Activated naive CD8-positive, alpha-beta T cell treated with anti-CD3 and anti-CD28 coated beads for 36 hours (primary cell): ENCODE measurements around the gene SLFNL1. TPM values are rescaled to one million over a fixed set of nuclear protein-coding genes. Genes with fewer than 3 reads are reported as not detected.

ENCODE experiments used
- DNase-seq: peaks from one replicate; pipeline ENCODE4 v3.0.0; 2021
- H3K27ac Mint-ChIP-seq: one replicate; pipeline ENCODE4 v1.8.0; 2022; ENCODE audit warnings: mild to moderate bottlenecking, moderate library complexity, mixed read lengths
- H3K27me3 Mint-ChIP-seq: one replicate; pipeline ENCODE4 v1.8.0; 2022; ENCODE audit warnings: mild to moderate bottlenecking, mixed read lengths
- H3K36me3 Mint-ChIP-seq: one replicate; pipeline ENCODE4 v1.8.0; 2021; ENCODE audit warnings: mild to moderate bottlenecking, mixed read lengths
- H3K4me1 Mint-ChIP-seq: one replicate; pipeline ENCODE4 v1.8.0; 2021; ENCODE audit warnings: mixed read lengths
- H3K4me3 Mint-ChIP-seq: one replicate; pipeline ENCODE4 v1.8.0; 2022; ENCODE audit warnings: mild to moderate bottlenecking, moderate library complexity, mixed read lengths
- H3K9me3 Mint-ChIP-seq: one replicate; pipeline ENCODE4 v1.8.0; 2022; ENCODE audit warnings: mixed read lengths
- total RNA-seq, 2 experiments: library from RNA; stranded (reverse); gene quantifications; one replicate each; pipeline ENCODE4 v1.2.3, GENCODE V29; 2021

The SLFNL1 gene
- total RNA-seq, 2 experiments from 2014 or later: 0.08 TPM

GRCh38 chr1:40985161-40985560, 36.4 kb downstream of the SLFNL1 start:
- Mint-ChIP-seq H3K4me1 (peaks cover 59% of the 10 kb centered on the region), H3K9me3 (no peaks in the 10 kb centered on the region), H3K27me3 (no peaks in the 10 kb centered on the region), H3K27ac (peak overlapping the region; percentile 10), H3K36me3 (peaks cover 76% of the 10 kb centered on the region), H3K4me3 (no peak overlapping the region)
- DNase-seq: no peak

DNA sequence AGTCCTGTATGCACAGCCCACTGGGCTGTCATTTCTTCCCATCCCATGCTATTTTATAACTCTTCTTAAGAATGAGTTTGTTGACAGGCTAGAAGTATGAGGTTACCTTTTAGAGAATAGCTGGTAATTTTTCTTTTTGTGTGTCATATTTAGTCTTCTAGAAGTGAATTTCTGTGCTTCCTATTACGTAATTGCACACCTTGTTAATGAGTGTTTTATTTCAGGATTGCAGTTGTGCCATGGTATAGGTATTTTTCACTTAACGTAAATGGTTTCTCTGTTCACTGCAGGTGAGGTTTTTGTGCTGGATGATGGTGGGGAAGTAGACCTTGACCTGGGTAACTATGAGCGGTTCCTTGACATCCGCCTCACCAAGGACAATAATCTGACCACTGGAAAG, 37.0 kb downstream of the SLFNL1 start:
- peak overlapping the region; percentile 57 for H3K4me3 Mint-ChIP-seq
- H3K4me1 Mint-ChIP-seq: peaks cover 59% of the 10 kb centered on the region
- H3K27ac Mint-ChIP-seq: peak overlapping the region; percentile 88
- H3K9me3 Mint-ChIP-seq: no peaks in the 10 kb centered on the region
- no peaks in the 10 kb centered on the region for H3K27me3 Mint-ChIP-seq
- H3K36me3 Mint-ChIP-seq: peaks cover 71% of the 10 kb centered on the region
- no peak for DNase-seq

GRCh38 chr1:40984066-40984465, 37.5 kb downstream of the SLFNL1 start:
- no peak for DNase-seq
- Mint-ChIP-seq H3K4me1 (peaks cover 59% of the 10 kb centered on the region), H3K36me3 (peaks cover 70% of the 10 kb centered on the region), H3K4me3 (peak overlapping the region; percentile 57), H3K9me3 (no peaks in the 10 kb centered on the region), H3K27me3 (no peaks in the 10 kb centered on the region), H3K27ac (peak overlapping the region; percentile 88)

DNA sequence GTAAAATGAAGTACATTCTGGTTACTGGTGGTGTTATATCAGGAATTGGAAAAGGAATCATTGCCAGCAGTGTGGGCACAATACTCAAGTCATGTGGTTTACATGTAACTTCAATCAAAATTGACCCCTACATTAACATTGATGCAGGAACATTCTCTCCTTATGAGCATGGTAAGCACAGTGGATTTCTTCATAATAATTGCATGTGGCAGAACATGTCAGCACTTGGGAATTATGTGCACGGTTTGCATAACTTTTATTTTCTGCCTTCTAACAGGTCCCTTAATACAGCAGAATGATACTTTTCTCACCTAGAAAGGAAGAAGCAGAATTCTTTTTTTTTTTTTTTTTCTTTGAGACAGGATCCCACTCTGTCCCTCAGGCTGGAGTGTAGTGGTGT, 38.2 kb downstream of the SLFNL1 start:
- no peaks in the 10 kb centered on the region for H3K27me3 Mint-ChIP-seq
- peak overlapping the region; percentile 50 for H3K4me3 Mint-ChIP-seq
- DNase-seq: no peak
- H3K4me1 Mint-ChIP-seq: peaks cover 62% of the 10 kb centered on the region
- peaks cover 66% of the 10 kb centered on the region for H3K36me3 Mint-ChIP-seq
- no peaks in the 10 kb centered on the region for H3K9me3 Mint-ChIP-seq
- peak overlapping the region; percentile 78 for H3K27ac Mint-ChIP-seq

GRCh38 chr1:40982721-40983120, 38.8 kb downstream of the SLFNL1 start:
- Mint-ChIP-seq H3K36me3 (peaks cover 64% of the 10 kb centered on the region), H3K27ac (peak overlapping the region; percentile 54), H3K27me3 (no peaks in the 10 kb centered on the region), H3K9me3 (no peaks in the 10 kb centered on the region), H3K4me3 (peak overlapping the region; percentile 93), H3K4me1 (peaks cover 62% of the 10 kb centered on the region)
- DNase-seq: no peak

GRCh38 chr1:40981691-40982448, 39.7 kb downstream of the SLFNL1 start:
- peak overlapping the region; percentile 54 for H3K27ac Mint-ChIP-seq
- H3K4me3 Mint-ChIP-seq: peak overlapping the region; percentile 93
- peaks cover 60% of the 10 kb centered on the region for H3K4me1 Mint-ChIP-seq
- no peak for DNase-seq
- peaks cover 61% of the 10 kb centered on the region for H3K36me3 Mint-ChIP-seq
- H3K27me3 Mint-ChIP-seq: no peaks in the 10 kb centered on the region
- no peaks in the 10 kb centered on the region for H3K9me3 Mint-ChIP-seq

DNA sequence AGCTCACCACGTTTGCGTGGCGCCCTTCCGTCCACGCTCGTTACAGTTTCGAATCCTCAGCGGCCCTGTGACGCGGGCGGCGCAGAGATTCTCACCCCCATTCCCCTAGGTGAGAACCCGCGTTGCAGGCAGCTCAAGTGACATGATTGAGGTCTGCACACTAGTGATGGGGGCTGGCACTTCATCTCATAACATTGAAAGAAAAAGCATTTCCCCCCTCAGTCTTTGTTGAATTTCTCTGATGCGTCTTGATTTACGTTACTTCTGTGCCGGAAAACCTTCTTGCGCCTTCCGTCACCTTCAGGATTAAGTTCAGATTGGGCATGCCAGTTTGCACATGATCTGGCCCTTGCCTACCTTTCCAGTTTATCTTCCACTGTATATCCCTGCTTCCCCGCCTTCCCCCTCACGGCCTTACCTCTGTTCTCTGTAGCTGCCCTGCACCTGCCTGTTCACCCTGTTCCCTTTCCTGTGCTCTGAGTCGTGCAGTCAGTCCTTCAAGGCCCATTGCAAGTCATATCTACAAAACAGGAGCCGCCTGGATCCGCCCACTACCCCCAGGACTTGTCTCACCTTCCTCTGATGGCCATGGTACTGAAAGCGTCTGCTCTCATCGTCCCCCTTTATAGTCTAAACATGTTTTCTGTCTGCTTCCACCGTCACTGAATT, 40.9 kb downstream of the SLFNL1 start:
- Mint-ChIP-seq H3K36me3 (peaks cover 54% of the 10 kb centered on the region), H3K9me3 (no peaks in the 10 kb centered on the region), H3K27ac (peak overlapping the region; percentile 92), H3K4me3 (peak overlapping the region; percentile 93), H3K4me1 (peaks cover 56% of the 10 kb centered on the region), H3K27me3 (no peaks in the 10 kb centered on the region)
- peak; percentile 55 for DNase-seq

DNA sequence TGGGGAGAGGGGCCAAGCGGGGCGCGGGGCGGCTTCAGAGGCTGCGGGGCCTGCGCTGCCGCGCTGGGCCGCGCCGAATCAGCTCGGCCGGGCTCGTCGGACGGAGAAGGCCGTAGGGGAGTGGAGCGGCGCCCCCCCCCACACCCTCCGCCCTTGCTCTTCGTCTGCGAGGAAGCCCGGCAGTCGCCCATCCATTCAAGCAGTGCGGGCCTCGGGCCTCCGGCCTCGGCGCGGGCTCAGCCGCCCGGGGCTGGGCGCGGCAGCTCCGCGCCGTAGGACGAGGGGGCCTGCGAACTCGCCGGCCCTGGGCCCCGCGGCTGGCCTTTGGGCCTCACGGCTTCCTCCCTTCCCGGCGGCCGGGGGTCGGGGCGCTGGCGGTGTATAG, 41.5 kb downstream of the SLFNL1 start:
- no peaks in the 10 kb centered on the region for H3K27me3 Mint-ChIP-seq
- H3K4me3 Mint-ChIP-seq: peak overlapping the region; percentile 93
- peak overlapping the region; percentile 92 for H3K27ac Mint-ChIP-seq
- peaks cover 52% of the 10 kb centered on the region for H3K4me1 Mint-ChIP-seq
- H3K36me3 Mint-ChIP-seq: peaks cover 49% of the 10 kb centered on the region
- DNase-seq: no peak
- no peaks in the 10 kb centered on the region for H3K9me3 Mint-ChIP-seq

DNA sequence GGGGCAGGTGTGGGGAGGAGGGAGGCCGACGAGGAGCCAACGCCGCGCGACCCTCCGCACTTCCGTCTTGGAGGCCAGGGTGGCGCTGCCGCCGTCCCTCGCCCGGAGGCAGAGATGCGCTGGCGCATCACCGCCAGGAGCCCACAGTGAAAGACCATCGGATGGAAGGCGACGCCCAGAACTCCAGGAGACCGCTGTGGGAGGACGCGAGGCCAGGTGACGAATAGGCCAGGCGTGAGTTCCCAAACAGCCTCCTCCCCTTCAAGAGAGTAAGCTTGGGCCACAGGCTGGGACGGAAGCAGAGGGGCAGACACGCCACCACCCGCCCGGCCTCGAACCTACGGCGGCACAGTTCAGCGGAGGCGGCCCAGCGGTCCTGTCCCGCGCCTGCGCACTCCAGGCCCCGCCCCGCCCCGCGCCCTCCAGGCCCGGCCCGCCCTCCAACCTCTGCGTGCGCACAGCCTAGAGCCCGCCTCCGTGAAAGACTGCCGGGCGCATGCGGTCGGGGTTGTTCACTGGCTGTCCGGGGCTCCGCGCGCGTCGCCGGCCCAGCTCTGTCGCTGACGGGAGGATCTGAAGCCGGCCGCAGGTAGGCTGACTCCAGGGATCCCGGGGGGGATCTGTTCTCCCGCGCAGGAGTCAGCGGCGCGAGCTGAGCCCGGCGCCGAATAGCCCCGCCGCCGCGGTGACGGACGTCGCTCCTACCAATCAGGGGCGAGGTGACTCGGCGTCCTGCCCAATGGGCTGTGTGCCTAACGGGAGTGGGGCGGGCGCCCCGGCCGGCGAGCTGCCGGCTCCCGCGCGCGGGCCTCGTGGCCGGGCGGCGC, 42.1 kb downstream of the SLFNL1 start, which contains the start of gene CTPS1:
Gene CTPS1, plus strand, starts transcription at position 456 of the 827 bp plus-strand sequence. CDS start 3,595 bp downstream, outside the sequence.
- Mint-ChIP-seq H3K27me3 (no peaks in the 10 kb centered on the region), H3K4me3 (peak within 1 kb of the TSS; percentile 93), H3K27ac (peak within 1 kb of the TSS; percentile 96), H3K36me3 (peaks cover 44% of the 10 kb centered on the region), H3K9me3 (no peaks in the 10 kb centered on the region), H3K4me1 (peaks cover 46% of the 10 kb centered on the region)
- DNase-seq: peak; percentile 96

DNA sequence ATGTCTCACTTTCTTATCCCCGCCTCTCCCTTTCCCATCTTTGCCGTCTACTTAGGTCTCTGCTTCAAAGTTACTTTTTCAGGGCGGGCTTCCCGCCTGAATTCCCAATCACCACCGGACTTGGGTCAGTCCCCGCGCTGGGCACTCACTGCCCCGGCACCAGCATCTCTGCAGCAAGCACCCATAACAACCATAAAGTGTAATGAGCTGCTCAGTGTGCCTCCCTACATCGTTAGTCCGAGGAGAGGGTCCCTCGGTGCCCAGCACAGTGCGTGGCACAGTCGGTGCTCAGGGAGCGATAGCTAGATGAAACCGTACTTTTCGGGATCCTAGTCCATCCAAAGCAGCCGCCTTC, 42.7 kb downstream of the SLFNL1 start:
- H3K4me1 Mint-ChIP-seq: peaks cover 41% of the 10 kb centered on the region
- H3K9me3 Mint-ChIP-seq: no peaks in the 10 kb centered on the region
- DNase-seq: no peak
- H3K27ac Mint-ChIP-seq: peak overlapping the region; percentile 96
- H3K27me3 Mint-ChIP-seq: no peaks in the 10 kb centered on the region
- H3K36me3 Mint-ChIP-seq: peaks cover 38% of the 10 kb centered on the region
- peak overlapping the region; percentile 88 for H3K4me3 Mint-ChIP-seq

- Mint-ChIP-seq H3K36me3 (peaks cover 28% of the 10 kb centered on the region), H3K27me3 (no peaks in the 10 kb centered on the region), H3K27ac (no peak overlapping the region), H3K9me3 (no peaks in the 10 kb centered on the region), H3K4me3 (no peak overlapping the region), H3K4me1 (peaks cover 29% of the 10 kb centered on the region)
- no peak for DNase-seq
Measured at GRCh38 chr1:40977716-40978115, 43.8 kb downstream of the SLFNL1 start.

- H3K27me3 Mint-ChIP-seq: no peaks in the 10 kb centered on the region
- H3K27ac Mint-ChIP-seq: no peak overlapping the region
- no peak for DNase-seq
- H3K9me3 Mint-ChIP-seq: no peaks in the 10 kb centered on the region
- peaks cover 22% of the 10 kb centered on the region for H3K36me3 Mint-ChIP-seq
- H3K4me1 Mint-ChIP-seq: peaks cover 23% of the 10 kb centered on the region
- no peak overlapping the region for H3K4me3 Mint-ChIP-seq
Measured at GRCh38 chr1:40976952-40977690, 44.4 kb downstream of the SLFNL1 start.

DNA sequence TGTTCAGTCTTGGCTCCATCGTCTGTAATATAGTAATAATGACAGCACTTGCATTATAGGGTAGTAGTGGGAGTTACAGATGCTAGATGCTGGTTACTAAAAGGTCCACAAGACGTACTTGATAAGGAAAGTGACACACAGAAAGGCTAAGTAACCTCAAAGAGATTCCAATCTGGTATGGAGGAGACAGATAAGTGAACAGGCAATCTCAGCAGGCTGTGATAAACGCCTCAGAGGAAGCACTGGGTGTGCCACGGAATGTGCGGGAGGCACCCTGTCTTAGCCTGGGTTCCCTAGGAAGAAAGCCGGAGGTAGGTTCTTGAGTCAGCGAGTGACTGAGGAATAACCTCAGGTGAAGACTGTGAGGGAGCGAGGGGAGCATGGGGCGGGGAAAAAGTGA, 46.6 kb downstream of the SLFNL1 start:
- H3K4me3 Mint-ChIP-seq: no peak overlapping the region
- no peak for DNase-seq
- H3K27me3 Mint-ChIP-seq: no peaks in the 10 kb centered on the region
- no peaks in the 10 kb centered on the region for H3K9me3 Mint-ChIP-seq
- H3K27ac Mint-ChIP-seq: no peak overlapping the region
- H3K36me3 Mint-ChIP-seq: peaks cover 5% of the 10 kb centered on the region
- peaks cover 12% of the 10 kb centered on the region for H3K4me1 Mint-ChIP-seq

- peaks cover 11% of the 10 kb centered on the region for H3K4me1 Mint-ChIP-seq
- no peaks in the 10 kb centered on the region for H3K27me3 Mint-ChIP-seq
- peaks cover 5% of the 10 kb centered on the region for H3K36me3 Mint-ChIP-seq
- no peak for DNase-seq
- H3K27ac Mint-ChIP-seq: no peak overlapping the region
- no peak overlapping the region for H3K4me3 Mint-ChIP-seq
- H3K9me3 Mint-ChIP-seq: no peaks in the 10 kb centered on the region
Measured at GRCh38 chr1:40973912-40974311, 47.6 kb downstream of the SLFNL1 start.
